Stimulated activated naive CD8-positive, alpha-beta T cell treated with anti-CD3 and anti-CD28 coated beads, Interleukin-15, amount 100 ng/mL, for 72 hours (primary cell): ENCODE data around the gene SBDS.
"Not testable (repeated sequence)": the region's sequence is repeated elsewhere in the genome, so short reads cannot be mapped to it uniquely, and the experiment has no call there.

Experiments used
- ATAC-seq: fragments of 150-1000 bp; cut with Tn5 transposase; 2 replicates; pipeline ENCODE4 v1.10.0; 2021; ENCODE audit warnings: mild to moderate bottlenecking, moderate library complexity
- DNase-seq, 2 donors: peaks; one replicate each; pipeline ENCODE4 v3.0.0; 2021 to 2022
- H3K27ac Mint-ChIP-seq, 2 donors: one replicate each; pipeline ENCODE4 v1.8.0; 2022; ENCODE audit warnings: mild to moderate bottlenecking in 2 of 2, mixed read lengths in 2 of 2, moderate library complexity in 2 of 2
- H3K27me3 Mint-ChIP-seq: one replicate; pipeline ENCODE4 v1.8.0; 2022; ENCODE audit warnings: mixed read lengths
- H3K4me1 Mint-ChIP-seq: one replicate; pipeline ENCODE4 v1.8.0; 2022; ENCODE audit warnings: mild to moderate bottlenecking, mixed read lengths
- H3K4me3 Mint-ChIP-seq, 2 donors: one replicate each; pipeline ENCODE4 v1.8.0; 2022; ENCODE audit warnings: mild to moderate bottlenecking in 2 of 2, mixed read lengths in 2 of 2, moderate library complexity in 1 of 2
- H3K9me3 Mint-ChIP-seq, 2 donors: one replicate each; pipeline ENCODE4 v1.8.0; 2022; ENCODE audit warnings: mixed read lengths in 2 of 2

Gene SBDS

GRCh38 chr7:66995050-66995776, at the start of gene SBDS:
TSS of gene SBDS (minus strand) at chr7:66995586. CDS start at chr7:66995417, 169 bp downstream.
- Mint-ChIP-seq H3K4me3 (peak within 1 kb of the TSS; percentile 91 to 99), H3K4me1 (peaks cover 26% of the 10 kb centered on the region), H3K27ac (peak within 1 kb of the TSS; percentile 99 to 100)
- H3K27me3 Mint-ChIP-seq, H3K9me3 Mint-ChIP-seq: not testable (repeated sequence)
- peak; percentile 78 for ATAC-seq
- peak; percentile 93 to 97 for DNase-seq

- not testable (repeated sequence) for DNase-seq, H3K27me3 Mint-ChIP-seq
These were observed 48.2 kb upstream of the SBDS start for GRCh38 chr7:67043559-67043930.

DNA sequence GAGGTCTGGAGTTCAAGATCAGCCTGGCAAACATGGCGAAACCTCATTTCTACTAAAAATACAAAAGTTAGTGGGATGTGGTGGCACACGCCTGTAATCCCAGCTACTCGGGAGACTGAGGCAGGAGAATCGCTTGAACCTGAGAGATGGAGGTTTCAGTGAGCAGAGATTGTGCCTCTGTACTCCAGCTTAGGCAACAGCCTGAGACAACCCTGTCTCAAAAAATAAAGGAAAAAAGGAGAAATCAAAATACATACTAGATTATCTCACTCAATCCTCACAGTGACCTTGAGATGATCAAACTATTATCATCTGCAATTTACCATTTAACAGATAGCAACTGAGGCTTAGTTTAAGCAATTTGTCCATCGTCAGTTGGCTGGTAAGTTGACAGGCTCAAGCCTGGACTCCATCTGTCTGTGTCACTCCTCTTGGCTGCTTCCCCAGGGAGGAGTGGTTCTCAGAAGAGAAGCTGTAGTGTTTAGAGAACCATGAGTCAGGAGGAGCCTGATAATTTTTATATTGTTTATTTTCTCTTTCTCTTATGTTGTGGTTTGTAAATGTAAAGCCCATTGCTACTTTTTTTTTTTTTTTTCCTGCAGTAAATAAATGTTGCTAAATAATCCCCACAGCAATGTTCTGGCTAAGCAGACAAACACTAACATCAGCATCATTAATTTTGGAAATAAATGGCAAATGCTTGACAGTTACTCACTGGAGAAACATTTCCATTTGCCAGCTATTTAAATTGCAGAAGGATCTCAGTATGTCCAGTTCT, 47.6 kb upstream of the SBDS start:
- not testable (repeated sequence) for H3K9me3 Mint-ChIP-seq, H3K4me1 Mint-ChIP-seq, H3K27ac Mint-ChIP-seq, DNase-seq, ATAC-seq, H3K4me3 Mint-ChIP-seq, H3K27me3 Mint-ChIP-seq

More at GRCh38 chr7:67043559-67043930, 48.2 kb upstream of the SBDS start:
- H3K9me3 Mint-ChIP-seq, H3K4me1 Mint-ChIP-seq, ATAC-seq, H3K27ac Mint-ChIP-seq, H3K4me3 Mint-ChIP-seq: not testable (repeated sequence)

- not testable (repeated sequence) for H3K27ac Mint-ChIP-seq, H3K27me3 Mint-ChIP-seq, H3K4me3 Mint-ChIP-seq, H3K4me1 Mint-ChIP-seq, ATAC-seq, H3K9me3 Mint-ChIP-seq, DNase-seq
These were observed 45.4 kb upstream of the SBDS start for GRCh38 chr7:67040832-67041231.

GRCh38 chr7:67036432-67037395, 41.3 kb upstream of the SBDS start:
- not testable (repeated sequence) for H3K9me3 Mint-ChIP-seq

GRCh38 chr7:67033251-67033650, 37.9 kb upstream of the SBDS start:
- ATAC-seq (no peak), DNase-seq (no peak)
- H3K27me3 Mint-ChIP-seq: no peaks in the 10 kb centered on the region
- H3K9me3 Mint-ChIP-seq: no peaks in the 10 kb centered on the region
- peak overlapping the region in 1 of 2 donors; percentile 34 for H3K27ac Mint-ChIP-seq
- H3K4me1 Mint-ChIP-seq: no peaks in the 10 kb centered on the region
- no peak overlapping the region for H3K4me3 Mint-ChIP-seq

More at GRCh38 chr7:67036432-67037395, 41.3 kb upstream of the SBDS start:
- H3K27me3 Mint-ChIP-seq, H3K27ac Mint-ChIP-seq, H3K4me3 Mint-ChIP-seq, ATAC-seq, DNase-seq, H3K4me1 Mint-ChIP-seq: not testable (repeated sequence)

- H3K4me1 Mint-ChIP-seq, H3K27me3 Mint-ChIP-seq, H3K27ac Mint-ChIP-seq, H3K4me3 Mint-ChIP-seq, H3K9me3 Mint-ChIP-seq, ATAC-seq, DNase-seq: not testable (repeated sequence)
These were observed 36.3 kb upstream of the SBDS start for GRCh38 chr7:67031685-67032084.

DNA sequence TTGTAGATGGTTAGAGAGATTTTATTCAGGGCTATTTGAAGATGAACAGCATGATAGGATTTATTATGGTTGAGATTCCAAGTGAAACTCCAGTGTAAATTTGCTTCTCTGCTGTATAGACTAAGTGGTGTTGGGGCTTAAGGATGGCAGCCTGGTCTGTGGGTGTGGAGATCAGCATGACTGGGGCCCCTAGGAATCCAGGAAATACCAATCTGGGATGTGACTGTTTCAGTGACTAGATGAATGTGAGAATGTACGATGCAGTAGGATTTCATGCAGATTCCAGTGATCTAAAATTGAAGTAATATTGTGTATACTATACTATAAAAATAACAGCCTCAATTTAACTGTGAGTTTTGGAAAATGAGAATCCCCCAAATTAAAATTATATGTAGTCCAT, 30.1 kb upstream of the SBDS start:
- H3K27ac Mint-ChIP-seq, H3K27me3 Mint-ChIP-seq, H3K4me1 Mint-ChIP-seq, H3K9me3 Mint-ChIP-seq, ATAC-seq, H3K4me3 Mint-ChIP-seq, DNase-seq: not testable (repeated sequence)

- Mint-ChIP-seq H3K4me1 (no peaks in the 10 kb centered on the region), H3K27me3 (no peaks in the 10 kb centered on the region), H3K4me3 (no peak overlapping the region), H3K27ac (no peak overlapping the region), H3K9me3 (no peaks in the 10 kb centered on the region)
- DNase-seq (no peak), ATAC-seq (no peak)
These were observed 27.1 kb upstream of the SBDS start for GRCh38 chr7:67022511-67022910.

- Mint-ChIP-seq H3K4me3 (no peak overlapping the region), H3K4me1 (no peaks in the 10 kb centered on the region), H3K9me3 (no peaks in the 10 kb centered on the region), H3K27ac (no peak overlapping the region), H3K27me3 (no peaks in the 10 kb centered on the region)
- DNase-seq: no peak
- no peak for ATAC-seq
These were observed 25.9 kb upstream of the SBDS start for GRCh38 chr7:67021260-67021659.

GRCh38 chr7:67019562-67020390, 24.4 kb upstream of the SBDS start:
- no peak overlapping the region for H3K4me3 Mint-ChIP-seq
- ATAC-seq: peak; percentile 43

DNA sequence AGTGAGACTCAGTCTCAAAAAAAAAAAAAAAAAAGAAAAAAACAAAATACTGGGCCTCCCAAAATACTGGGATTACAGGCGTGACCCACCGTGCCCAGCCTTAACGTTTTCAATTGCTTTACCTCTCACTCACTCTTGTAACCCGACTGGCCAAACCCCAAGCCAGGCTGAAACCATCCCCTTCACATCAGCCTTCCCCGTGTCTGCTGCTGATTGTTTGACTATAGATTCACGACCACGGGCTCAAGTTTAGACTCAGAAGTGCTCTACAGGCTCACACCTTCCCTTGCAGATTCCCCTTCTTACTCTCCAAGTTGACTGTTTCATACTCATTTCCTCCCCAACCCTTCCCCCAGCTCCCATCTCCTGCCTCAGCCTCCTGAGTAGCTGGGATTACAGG, 23.6 kb upstream of the SBDS start:
- DNase-seq (no peak), ATAC-seq (no peak)
- Mint-ChIP-seq H3K4me3 (no peak overlapping the region), H3K9me3 (no peaks in the 10 kb centered on the region), H3K27ac (no peak overlapping the region), H3K4me1 (no peaks in the 10 kb centered on the region), H3K27me3 (no peaks in the 10 kb centered on the region)

More at GRCh38 chr7:67019562-67020390, 24.4 kb upstream of the SBDS start:
- H3K27me3 Mint-ChIP-seq: no peaks in the 10 kb centered on the region
- H3K4me1 Mint-ChIP-seq: no peaks in the 10 kb centered on the region
- DNase-seq: no peak
- no peaks in the 10 kb centered on the region for H3K9me3 Mint-ChIP-seq
- H3K27ac Mint-ChIP-seq: no peak overlapping the region

DNA sequence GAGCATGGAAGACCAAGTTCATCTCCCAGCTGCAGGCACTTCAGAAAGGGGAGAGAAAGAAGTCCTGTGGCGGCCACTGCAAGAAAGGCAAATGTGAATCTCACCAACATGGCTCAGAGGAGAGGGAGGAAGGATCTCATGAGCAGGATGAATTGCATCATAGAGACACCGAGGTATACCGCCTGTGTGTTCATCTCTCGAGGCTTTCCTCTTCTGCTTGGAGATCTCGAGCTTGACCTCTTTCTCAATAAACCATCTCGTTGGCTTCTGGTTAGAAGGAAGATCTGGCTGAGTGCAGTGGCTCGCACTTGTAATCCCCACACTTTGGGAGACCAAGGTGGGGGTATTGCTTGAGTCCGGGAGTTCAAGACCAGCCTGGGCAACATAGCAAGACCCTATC, 22.6 kb upstream of the SBDS start:
- not testable (repeated sequence) for H3K4me3 Mint-ChIP-seq, H3K27ac Mint-ChIP-seq, ATAC-seq, H3K4me1 Mint-ChIP-seq, H3K27me3 Mint-ChIP-seq, DNase-seq, H3K9me3 Mint-ChIP-seq

DNA sequence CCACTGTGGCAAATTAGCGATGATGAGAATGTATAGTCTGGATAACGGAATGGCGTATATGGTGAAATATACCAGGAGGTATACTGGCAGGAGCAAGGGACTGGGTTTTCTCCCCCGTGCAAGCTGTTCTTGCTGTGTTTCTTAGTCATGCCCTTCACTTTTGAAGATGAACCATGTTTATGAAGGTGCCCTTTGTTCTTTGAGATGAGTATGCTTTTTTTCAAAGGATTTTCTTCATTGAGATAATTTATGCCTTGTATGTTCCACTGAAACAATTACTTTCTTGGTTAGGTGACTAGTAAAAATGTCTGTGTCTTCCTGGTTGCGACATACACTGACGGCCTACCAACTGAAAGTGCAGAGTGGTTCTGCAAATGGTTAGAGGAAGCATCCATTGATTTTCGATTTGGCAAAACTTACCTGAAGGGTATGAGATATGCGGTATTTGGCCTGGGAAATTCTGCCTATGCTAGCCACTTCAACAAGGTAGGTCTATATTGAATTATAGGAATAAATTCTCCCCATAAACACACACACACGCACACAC, 18.8 kb upstream of the SBDS start:
- not testable (repeated sequence) for H3K9me3 Mint-ChIP-seq, DNase-seq, H3K4me1 Mint-ChIP-seq, H3K27ac Mint-ChIP-seq, H3K27me3 Mint-ChIP-seq, H3K4me3 Mint-ChIP-seq, ATAC-seq
